HUES6 (cell line): ENCODE results near the gene KCNN1.
A peak's percentile ranks its signal among the peaks of the same experiment; 100 is the strongest.
"Not testable (repeated sequence)": the region's sequence is repeated elsewhere in the genome, so short reads cannot be mapped to it uniquely, and the experiment has no call there.

Experiments
- H3K27ac ChIP-seq: 2 replicates; pipeline ENCODE4 v1.7.0; 2013; ENCODE audit warnings: low read depth, mild to moderate bottlenecking, low read length, inconsistent platforms
- H3K27me3 ChIP-seq: 2 replicates; pipeline ENCODE4 v1.6.1; 2013; ENCODE audit warnings: low read length; ENCODE audit not compliant: control insufficient read depth, insufficient read depth
- H3K36me3 ChIP-seq: 2 replicates; pipeline ENCODE4 v1.6.1; 2013; ENCODE audit warnings: low read length; ENCODE audit not compliant: control insufficient read depth, insufficient read depth
- H3K4me1 ChIP-seq: 2 replicates; pipeline ENCODE4 v1.6.1; 2013; ENCODE audit warnings: low read length; ENCODE audit not compliant: control insufficient read depth, insufficient read depth
- H3K4me3 ChIP-seq: 2 replicates; pipeline ENCODE4 v1.5.1; 2013; ENCODE audit warnings: low read depth, low read length
- H3K9ac ChIP-seq: one replicate; pipeline ENCODE4 v1.6.1; 2013; ENCODE audit warnings: mild to moderate bottlenecking, low read length
- H3K9me3 ChIP-seq: 2 replicates; pipeline ENCODE4 v1.6.1; 2013; ENCODE audit warnings: low read depth, low read length; ENCODE audit not compliant: control insufficient read depth, insufficient read depth

Gene KCNN1

GRCh38 chr19:18020212-18021085 is 53.5 kb downstream of the KCNN1 start:
- peaks cover 8% of the 10 kb centered on the region for H3K4me1 ChIP-seq

GRCh38 chr19:18021121-18021755 is 54.3 kb downstream of the KCNN1 start:
- no peak overlapping the region for H3K27ac ChIP-seq

More at GRCh38 chr19:18020212-18021085, 53.5 kb downstream of the KCNN1 start:
- Histone ChIP-seq H3K27me3 (no peaks in the 10 kb centered on the region), H3K36me3 (no peaks in the 10 kb centered on the region), H3K9ac (no peak overlapping the region), H3K27ac (no peak overlapping the region), H3K9me3 (no peaks in the 10 kb centered on the region), H3K4me3 (no peak overlapping the region)

GRCh38 chr19:18023622-18024251 is 56.8 kb downstream of the KCNN1 start:
- Histone ChIP-seq H3K27ac (no peak overlapping the region), H3K27me3 (no peaks in the 10 kb centered on the region), H3K9ac (no peak overlapping the region), H3K36me3 (no peaks in the 10 kb centered on the region), H3K4me3 (peak overlapping the region; percentile 30; the same call in 1 of the 2 replicates), H3K4me1 (peaks cover 8% of the 10 kb centered on the region), H3K9me3 (no peaks in the 10 kb centered on the region)

More at GRCh38 chr19:18021121-18021755, 54.3 kb downstream of the KCNN1 start:
- Histone ChIP-seq H3K9me3 (no peaks in the 10 kb centered on the region), H3K4me1 (peaks cover 8% of the 10 kb centered on the region), H3K4me3 (no peak overlapping the region), H3K27me3 (no peaks in the 10 kb centered on the region), H3K36me3 (no peaks in the 10 kb centered on the region), H3K9ac (no peak overlapping the region)

GRCh38 chr19:18027151-18027550 is 60.2 kb downstream of the KCNN1 start:
- Histone ChIP-seq H3K4me3 (no peak overlapping the region), H3K4me1 (peaks cover 8% of the 10 kb centered on the region), H3K9ac (no peak overlapping the region), H3K27me3 (no peaks in the 10 kb centered on the region), H3K27ac (no peak overlapping the region), H3K9me3 (no peaks in the 10 kb centered on the region), H3K36me3 (no peaks in the 10 kb centered on the region)

GRCh38 chr19:18029617-18030338 is 62.9 kb downstream of the KCNN1 start:
- Histone ChIP-seq H3K9me3 (no peaks in the 10 kb centered on the region), H3K4me3 (no peak overlapping the region), H3K4me1 (no peaks in the 10 kb centered on the region), H3K27me3 (no peaks in the 10 kb centered on the region), H3K27ac (no peak overlapping the region), H3K36me3 (no peaks in the 10 kb centered on the region), H3K9ac (no peak overlapping the region)

- H3K4me3 ChIP-seq, H3K9me3 ChIP-seq, H3K9ac ChIP-seq, H3K27ac ChIP-seq, H3K36me3 ChIP-seq, H3K27me3 ChIP-seq, H3K4me1 ChIP-seq: not testable (repeated sequence)
These were observed 64.5 kb downstream of the KCNN1 start for GRCh38 chr19:18031401-18031800.

- H3K36me3 ChIP-seq, H3K4me1 ChIP-seq, H3K9me3 ChIP-seq, H3K4me3 ChIP-seq, H3K9ac ChIP-seq, H3K27ac ChIP-seq, H3K27me3 ChIP-seq: not testable (repeated sequence)
These were observed 65.2 kb downstream of the KCNN1 start for GRCh38 chr19:18032102-18032501.

GRCh38 chr19:18041054-18041453 is 74.1 kb downstream of the KCNN1 start:
- Histone ChIP-seq H3K36me3 (no peaks in the 10 kb centered on the region), H3K9me3 (no peaks in the 10 kb centered on the region), H3K27me3 (no peaks in the 10 kb centered on the region), H3K9ac (no peak overlapping the region), H3K27ac (no peak overlapping the region), H3K4me3 (no peak overlapping the region), H3K4me1 (peaks cover 9% of the 10 kb centered on the region; the same call in 1 of the 2 replicates)

- no peak overlapping the region for H3K27ac ChIP-seq
- no peak overlapping the region for H3K9ac ChIP-seq
- H3K27me3 ChIP-seq: no peaks in the 10 kb centered on the region
- no peak overlapping the region for H3K4me3 ChIP-seq
- H3K9me3 ChIP-seq: no peaks in the 10 kb centered on the region
- H3K36me3 ChIP-seq: no peaks in the 10 kb centered on the region
- H3K4me1 ChIP-seq: peaks cover 9% of the 10 kb centered on the region; the same call in 1 of the 2 replicates
These were observed 76.8 kb downstream of the KCNN1 start for GRCh38 chr19:18043676-18044075.

GRCh38 chr19:18044825-18045304 is 78.0 kb downstream of the KCNN1 start:
- Histone ChIP-seq H3K9me3 (no peaks in the 10 kb centered on the region), H3K27ac (no peak overlapping the region), H3K36me3 (no peaks in the 10 kb centered on the region), H3K4me1 (peaks cover 9% of the 10 kb centered on the region; the same call in 1 of the 2 replicates), H3K9ac (no peak overlapping the region), H3K27me3 (no peaks in the 10 kb centered on the region), H3K4me3 (0 out of 2 replicates have a peak overlapping the region, but pooled peaks have one; percentile 0)
